Midbrain (tissue), 1 donor: ENCODE measurements around the gene NHLRC1.
"Not testable (repeated sequence)": the region's sequence is repeated elsewhere in the genome, so short reads cannot be mapped to it uniquely, and the experiment has no call there.

Experiments
- DNase-seq: peaks from one replicate; lab custom pipeline; 2025; lab: John Stamatoyannopoulos, UW

Gene NHLRC1

DNA sequence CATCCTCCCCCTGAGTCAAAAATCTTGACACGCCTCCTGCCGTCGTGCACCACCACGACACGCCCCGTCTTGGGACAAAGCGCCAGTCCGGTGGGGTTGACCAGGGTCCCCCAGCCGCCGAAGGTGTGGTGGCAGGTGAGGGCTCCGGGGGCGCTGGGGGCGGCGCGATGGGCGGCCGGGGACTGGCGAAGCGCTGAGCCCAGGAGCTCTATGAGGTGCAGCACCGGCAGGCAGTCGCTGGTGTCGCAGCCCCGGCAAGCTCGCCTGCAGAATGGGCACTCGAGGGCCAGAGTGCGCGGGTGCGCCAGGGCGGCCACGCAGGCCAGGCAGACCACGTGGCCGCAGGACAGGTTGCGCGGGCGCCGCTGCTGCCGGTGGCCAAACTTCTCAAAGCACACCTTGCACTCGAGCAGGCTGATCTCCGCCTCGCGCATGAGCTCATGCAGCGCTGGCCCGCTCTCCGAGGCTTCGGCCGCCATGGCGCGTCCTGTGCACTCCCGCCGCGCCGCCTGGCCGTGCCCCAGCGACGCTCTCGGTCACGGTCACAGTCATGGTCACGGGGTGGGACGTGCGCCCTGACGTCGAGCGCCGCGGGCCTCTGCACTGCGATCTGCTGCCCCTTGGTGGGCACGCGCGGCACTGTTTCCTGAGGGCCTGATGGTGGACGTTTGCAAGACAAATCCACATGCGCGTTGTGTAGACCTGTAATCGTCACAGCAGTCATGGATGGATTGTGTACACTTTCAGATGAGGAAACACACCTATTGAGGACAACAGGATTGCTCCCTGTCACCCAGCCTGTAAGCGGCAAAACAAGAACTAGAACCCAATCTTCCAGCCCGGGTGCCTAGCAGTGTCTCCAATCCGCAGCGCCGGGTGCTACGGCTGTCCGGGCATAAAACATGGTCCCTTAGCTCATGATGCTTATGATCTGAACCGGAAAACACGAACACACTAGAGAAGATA lies at the start of gene NHLRC1:
Gene NHLRC1, minus strand, starts transcription at position 550 of the 966 bp plus-strand sequence. Its CDS starts 71 bp downstream, at position 479.
- peak; percentile 92 for DNase-seq

- DNase-seq, result no peak
Observed at GRCh38 chr6:18171871-18172270, 49.4 kb upstream of the NHLRC1 start.

- DNase-seq, result no peak
Observed at GRCh38 chr6:18168264-18168663, 45.8 kb upstream of the NHLRC1 start.

- DNase-seq, result no peak
Observed at GRCh38 chr6:18166312-18167036, 44.0 kb upstream of the NHLRC1 start.

GRCh38 chr6:18165751-18166150 lies 43.3 kb upstream of the NHLRC1 start:
- no peak for DNase-seq

GRCh38 chr6:18162401-18162800 lies 39.9 kb upstream of the NHLRC1 start:
- DNase-seq, result no peak

DNA sequence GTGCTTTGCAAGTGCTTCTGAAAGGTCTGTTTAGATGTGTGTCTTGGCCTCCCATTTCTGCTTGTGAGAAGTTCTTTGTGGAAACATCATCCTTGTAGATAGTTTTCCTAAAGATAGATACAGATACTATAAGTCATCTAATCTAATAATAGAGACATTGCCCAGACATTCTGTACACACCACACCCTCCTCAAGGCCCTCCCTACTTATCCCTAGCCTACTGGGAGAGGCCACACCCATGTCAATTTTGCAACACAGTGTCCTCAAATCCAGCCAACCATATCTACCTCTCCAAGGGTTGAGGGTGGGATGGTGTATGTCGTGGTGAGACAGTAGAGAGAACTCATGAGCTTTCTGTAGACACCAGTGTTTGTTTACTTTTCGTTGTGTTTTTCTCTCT lies 39.0 kb upstream of the NHLRC1 start:
- no peak for DNase-seq

- DNase-seq, result no peak
Observed at GRCh38 chr6:18160911-18161310, 38.4 kb upstream of the NHLRC1 start.

GRCh38 chr6:18155864-18156421 lies 33.5 kb upstream of the NHLRC1 start:
- peak; percentile 27 for DNase-seq

- peak; percentile 99 for DNase-seq
Observed at GRCh38 chr6:18155150-18155863, 32.8 kb upstream of the NHLRC1 start, which contains the start of gene KDM1B. Gene KDM1B, plus strand, starts transcription at chr6:18155422. Its CDS starts 4,474 bp downstream, at chr6:18159896.

DNA sequence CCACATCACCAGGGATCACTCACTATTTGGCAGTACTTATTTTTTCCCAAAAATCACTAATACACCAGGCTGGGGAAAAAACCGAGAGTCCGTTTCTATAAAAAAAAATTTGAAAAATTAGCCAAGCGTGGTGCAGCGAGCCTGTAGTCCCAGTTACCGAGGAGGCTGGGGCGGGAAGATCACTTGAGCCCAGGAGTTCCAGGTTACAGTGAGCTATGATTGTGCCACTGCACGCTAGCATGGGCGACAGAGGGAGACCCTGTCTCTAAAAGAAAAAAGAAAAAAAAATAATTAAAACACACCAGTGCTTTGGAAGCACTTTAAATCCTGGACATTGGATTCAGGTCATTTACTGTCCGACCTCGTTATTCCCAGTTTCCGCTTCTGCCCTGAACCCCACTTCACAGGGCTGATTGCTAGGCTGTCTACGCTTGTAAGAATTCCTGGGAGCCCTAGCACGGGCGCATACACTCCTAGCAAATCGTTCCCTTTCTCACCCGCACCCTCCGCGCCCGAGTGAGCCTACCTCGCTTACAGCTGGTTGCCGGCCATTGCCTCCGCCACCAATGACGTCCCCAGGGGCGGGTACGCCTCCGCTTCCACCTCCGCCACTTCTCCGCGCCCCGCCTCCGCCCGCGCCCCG lies 32.2 kb upstream of the NHLRC1 start, which contains the start of gene TPMT:
Gene TPMT, minus strand, starts transcription at position 571 of the 643 bp plus-strand sequence. CDS start 5,950 bp downstream, outside the sequence.
- DNase-seq, result no peak

- DNase-seq, result no peak
Observed at GRCh38 chr6:18153311-18153703, 30.8 kb upstream of the NHLRC1 start.

GRCh38 chr6:18151801-18152200 lies 29.3 kb upstream of the NHLRC1 start:
- no peak for DNase-seq

DNA sequence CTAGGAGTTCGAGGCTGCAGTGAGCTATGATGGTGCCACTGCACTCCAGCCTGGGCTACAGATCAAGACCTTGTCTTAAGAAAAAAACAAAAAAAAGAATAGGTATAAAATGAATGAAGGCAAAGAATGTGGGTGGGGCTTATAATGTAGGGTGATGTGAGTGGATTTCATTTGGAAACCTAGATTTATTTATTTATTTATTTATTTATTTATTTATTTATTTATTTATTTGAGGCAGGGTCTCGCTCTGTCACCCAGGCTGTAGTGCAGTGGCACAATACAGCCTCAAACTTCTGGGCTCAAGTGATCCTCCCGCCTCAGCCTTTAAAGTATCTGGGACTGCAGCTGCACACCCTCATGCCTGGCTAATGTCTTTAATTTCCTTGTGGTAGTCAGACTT lies 28.9 kb upstream of the NHLRC1 start:
- DNase-seq, result not testable (repeated sequence)

- no peak for DNase-seq
Observed at GRCh38 chr6:18148304-18149025, 26.0 kb upstream of the NHLRC1 start.

- no peak for DNase-seq
Observed at GRCh38 chr6:18147616-18148015, 25.1 kb upstream of the NHLRC1 start.

GRCh38 chr6:18147160-18147559 lies 24.7 kb upstream of the NHLRC1 start:
- DNase-seq, result no peak

DNA sequence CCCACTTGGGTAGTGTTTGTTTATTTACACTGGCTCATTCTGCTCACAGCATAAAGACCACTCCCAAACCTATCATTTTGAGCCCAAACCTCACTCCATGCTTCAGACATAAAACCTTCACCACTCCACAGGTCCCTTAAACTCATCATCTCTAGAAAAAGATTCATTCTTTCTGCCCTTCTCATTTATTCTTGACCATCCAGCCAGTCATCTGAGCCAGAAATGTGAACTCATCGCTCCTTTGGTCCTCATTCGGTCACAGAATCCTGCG lies 20.0 kb upstream of the NHLRC1 start:
- DNase-seq, result no peak

DNA sequence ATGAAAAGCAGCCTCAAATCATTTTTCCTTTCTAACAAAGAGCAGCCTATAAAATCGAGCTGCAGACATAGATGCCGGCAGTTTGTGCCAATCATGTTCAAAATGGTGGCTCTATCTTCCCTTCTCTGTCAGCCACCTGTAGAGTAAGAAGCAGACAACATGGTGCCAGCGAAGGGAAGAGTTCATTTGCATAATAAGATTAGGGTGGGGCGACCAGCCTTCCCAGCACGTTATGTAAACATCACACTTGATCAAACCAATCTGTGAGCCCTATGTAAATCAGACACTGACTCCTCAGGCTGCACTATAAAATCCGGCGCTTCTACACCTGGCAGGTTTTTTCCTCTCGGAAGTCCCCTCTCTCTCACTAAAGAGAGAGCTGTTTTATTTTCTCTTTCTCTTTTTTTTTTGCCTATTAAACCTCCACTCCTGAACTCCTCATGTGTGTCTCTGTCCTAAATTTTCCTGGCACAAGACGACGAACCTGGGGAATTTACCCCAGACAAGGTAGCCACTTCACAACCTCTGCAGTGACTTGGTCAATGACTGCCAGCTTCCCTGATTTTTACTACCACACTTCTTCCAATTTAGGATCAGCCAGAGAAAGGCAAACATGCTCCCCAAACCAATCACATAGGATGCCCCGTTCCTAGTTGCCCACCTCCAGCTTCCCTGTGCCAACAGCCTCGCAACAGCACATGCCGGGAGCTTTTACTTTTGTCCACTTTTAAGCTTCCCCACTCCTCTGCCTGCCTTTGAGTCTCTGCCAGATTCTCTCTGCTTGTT lies 19.5 kb upstream of the NHLRC1 start:
- DNase-seq, result no peak
